ENCODE measurements around the gene COL4A1.

The COL4A1 gene

DNA sequence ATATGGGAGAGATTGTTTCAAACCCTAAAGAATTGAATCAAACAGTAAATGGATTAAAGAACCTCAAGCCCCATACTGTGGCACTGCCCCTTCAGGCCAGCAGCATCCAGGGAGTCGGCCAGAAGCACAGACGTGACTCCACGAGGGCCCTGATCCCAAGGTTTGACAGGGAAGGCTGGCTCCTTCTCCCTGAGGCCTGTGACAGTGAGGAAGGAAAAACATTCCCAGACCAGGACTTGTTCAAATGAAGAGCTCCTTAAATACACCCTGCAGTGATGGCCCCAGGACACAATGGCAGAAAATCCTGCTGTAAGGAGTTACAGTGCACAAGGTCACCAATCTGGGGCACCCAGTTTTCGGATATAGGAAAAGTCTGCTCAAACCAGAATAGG is 91.0 kb downstream of the COL4A1 start:
- Histone ChIP-seq H2AFZ (ENCODE audit: low read length) (no peak overlapping the region), H3K36me3 (ENCODE audit: insufficient read depth, low read length) (no peaks in the 10 kb centered on the region), H3K79me2 (ENCODE audit: insufficient read depth, low read length) (no peaks in the 10 kb centered on the region), H4K20me1 (ENCODE audit: insufficient read depth, low read length) (no peaks in the 10 kb centered on the region), H3K27me3 (ENCODE audit: insufficient read depth, low read length) (0 out of 2 replicates have a peak, but pooled peaks cover 5% of the 10 kb centered on the region), H3F3A (ENCODE audit: insufficient read depth, low read length) (no peaks in the 10 kb centered on the region), H3K9ac (ENCODE audit: low read length) (no peak overlapping the region), H3K9me3 (ENCODE audit: low read length) (no peaks in the 10 kb centered on the region), H3K27ac (ENCODE audit: low read depth, low read length, poor library complexity, severe bottlenecking) (no peak overlapping the region), H3K4me2 (ENCODE audit: low read length) (no peak overlapping the region), H3K9me2 (ENCODE audit: low read depth, low read length) (no peaks in the 10 kb centered on the region), H3K4me3 (ENCODE audit: low read depth, low read length, poor library complexity, severe bottlenecking) (no peak overlapping the region), H3K4me1 (ENCODE audit: insufficient read depth, low read length, severe bottlenecking) (no peaks in the 10 kb centered on the region)
- TF ChIP-seq, protein P1, sequence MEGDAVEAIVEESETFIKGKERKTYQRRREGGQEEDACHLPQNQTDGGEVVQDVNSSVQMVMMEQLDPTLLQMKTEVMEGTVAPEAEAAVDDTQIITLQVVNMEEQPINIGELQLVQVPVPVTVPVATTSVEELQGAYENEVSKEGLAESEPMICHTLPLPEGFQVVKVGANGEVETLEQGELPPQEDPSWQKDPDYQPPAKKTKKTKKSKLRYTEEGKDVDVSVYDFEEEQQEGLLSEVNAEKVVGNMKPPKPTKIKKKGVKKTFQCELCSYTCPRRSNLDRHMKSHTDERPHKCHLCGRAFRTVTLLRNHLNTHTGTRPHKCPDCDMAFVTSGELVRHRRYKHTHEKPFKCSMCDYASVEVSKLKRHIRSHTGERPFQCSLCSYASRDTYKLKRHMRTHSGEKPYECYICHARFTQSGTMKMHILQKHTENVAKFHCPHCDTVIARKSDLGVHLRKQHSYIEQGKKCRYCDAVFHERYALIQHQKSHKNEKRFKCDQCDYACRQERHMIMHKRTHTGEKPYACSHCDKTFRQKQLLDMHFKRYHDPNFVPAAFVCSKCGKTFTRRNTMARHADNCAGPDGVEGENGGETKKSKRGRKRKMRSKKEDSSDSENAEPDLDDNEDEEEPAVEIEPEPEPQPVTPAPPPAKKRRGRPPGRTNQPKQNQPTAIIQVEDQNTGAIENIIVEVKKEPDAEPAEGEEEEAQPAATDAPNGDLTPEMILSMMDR (IDR thresholded peaks at IDR 0.05; ENCODE audit: low read length) = no peak
- TF ChIP-seq EZH2 (IDR thresholded peaks at IDR 0.05; ENCODE audit: borderline replicate concordance, low read length) = no peak

DNA sequence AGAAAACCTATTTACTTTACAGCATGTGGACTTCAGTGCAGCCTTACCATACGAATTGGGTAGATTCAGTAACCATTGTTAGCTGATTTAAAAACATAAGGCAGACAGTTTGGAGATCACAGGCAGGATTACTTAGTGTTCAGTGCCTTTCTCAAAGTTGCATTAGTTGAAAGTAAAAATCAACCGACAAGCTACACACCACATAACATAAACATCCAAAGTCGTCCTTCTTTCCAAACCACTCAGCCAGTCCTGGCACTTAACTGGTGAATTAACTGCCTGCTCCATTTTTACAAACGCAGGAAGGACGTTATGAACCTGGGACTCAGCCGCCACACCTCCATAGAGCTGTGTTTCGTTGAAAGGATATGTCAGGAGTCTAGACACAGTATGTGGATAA is 91.4 kb downstream of the COL4A1 start:
- Histone ChIP-seq H3K9me3 (ENCODE audit: low read length) (no peaks in the 10 kb centered on the region), H3K4me3 (ENCODE audit: low read depth, low read length, poor library complexity, severe bottlenecking) (no peak overlapping the region), H3K36me3 (ENCODE audit: insufficient read depth, low read length) (no peaks in the 10 kb centered on the region), H3K4me2 (ENCODE audit: low read length) (no peak overlapping the region), H3F3A (ENCODE audit: insufficient read depth, low read length) (no peaks in the 10 kb centered on the region), H3K4me1 (ENCODE audit: insufficient read depth, low read length, severe bottlenecking) (no peaks in the 10 kb centered on the region), H2AFZ (ENCODE audit: low read length) (no peak overlapping the region), H3K9ac (ENCODE audit: low read length) (no peak overlapping the region), H3K27ac (ENCODE audit: low read depth, low read length, poor library complexity, severe bottlenecking) (no peak overlapping the region), H3K27me3 (ENCODE audit: insufficient read depth, low read length) (0 out of 2 replicates have a peak, but pooled peaks cover 1% of the 10 kb centered on the region), H4K20me1 (ENCODE audit: insufficient read depth, low read length) (no peaks in the 10 kb centered on the region), H3K9me2 (ENCODE audit: low read depth, low read length) (no peaks in the 10 kb centered on the region), H3K79me2 (ENCODE audit: insufficient read depth, low read length) (no peaks in the 10 kb centered on the region)
- TF ChIP-seq EZH2 (IDR thresholded peaks at IDR 0.05; ENCODE audit: borderline replicate concordance, low read length) = no peak
- TF ChIP-seq, protein P1 (IDR thresholded peaks at IDR 0.05; ENCODE audit: low read length) = no peak

DNA sequence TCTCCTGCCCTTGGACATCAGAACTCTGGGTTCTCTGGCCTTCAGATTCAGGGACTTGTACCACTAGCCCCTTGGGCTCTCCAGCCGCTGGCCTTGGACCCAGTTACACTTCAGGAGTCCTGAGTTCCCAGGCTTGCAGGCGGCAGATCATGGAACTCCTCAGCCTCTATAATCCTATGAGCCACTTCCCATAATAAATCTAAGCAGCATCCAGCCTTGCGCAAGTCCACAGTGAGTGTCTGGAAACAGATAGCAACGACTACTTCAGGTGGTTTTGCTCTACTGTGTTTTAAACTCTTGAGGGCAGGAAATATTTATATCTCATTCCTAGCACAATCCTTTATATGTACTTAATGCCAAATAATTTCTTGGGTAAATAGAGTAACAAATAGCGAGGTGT is 92.3 kb downstream of the COL4A1 start:
- H3K36me3 ChIP-seq (ENCODE audit: insufficient read depth, low read length) = no peaks in the 10 kb centered on the region
- no peak overlapping the region for H3K4me3 ChIP-seq (ENCODE audit: low read depth, low read length, poor library complexity, severe bottlenecking)
- no peaks in the 10 kb centered on the region for H3K4me1 ChIP-seq (ENCODE audit: insufficient read depth, low read length, severe bottlenecking)
- no peak overlapping the region for H2AFZ ChIP-seq (ENCODE audit: low read length)
- H3K9me3 ChIP-seq (ENCODE audit: low read length) = no peaks in the 10 kb centered on the region
- H3K79me2 ChIP-seq (ENCODE audit: insufficient read depth, low read length) = no peaks in the 10 kb centered on the region
- H3K27ac ChIP-seq (ENCODE audit: low read depth, low read length, poor library complexity, severe bottlenecking) = no peak overlapping the region
- H3K4me2 ChIP-seq (ENCODE audit: low read length) = no peak overlapping the region
- no peaks in the 10 kb centered on the region for H3K9me2 ChIP-seq (ENCODE audit: low read depth, low read length)
- no peaks in the 10 kb centered on the region for H3F3A ChIP-seq (ENCODE audit: insufficient read depth, low read length)
- no peak overlapping the region for H3K9ac ChIP-seq (ENCODE audit: low read length)
- no peak for TF ChIP-seq EZH2 (IDR thresholded peaks at IDR 0.05; ENCODE audit: borderline replicate concordance, low read length)
- TF ChIP-seq, protein P1 (IDR thresholded peaks at IDR 0.05; ENCODE audit: low read length) = no peak
- H3K27me3 ChIP-seq (ENCODE audit: insufficient read depth, low read length) = no peaks in the 10 kb centered on the region
- no peaks in the 10 kb centered on the region for H4K20me1 ChIP-seq (ENCODE audit: insufficient read depth, low read length)

All from OCI-LY1 (cell line).